GM12875 (cell line): Measurements from ENCODE around the gene MAGED2.
"Not testable (repeated sequence)": the region's sequence is repeated elsewhere in the genome, so short reads cannot be mapped to it uniquely, and the experiment has no call there.

Source experiments
- H3K4me3 ChIP-seq: one replicate; pipeline ENCODE4 v1.5.1; 2011; ENCODE audit warnings: low read depth, low read length, control low read depth
- TF ChIP-seq, protein P1 (sequence below): IDR thresholded peaks from 2 replicates; pipeline ENCODE4 v1.5.1; 2011; ENCODE audit warnings: low read depth, mild to moderate bottlenecking, control low read depth, inconsistent platforms, low read length, moderate library complexity, borderline replicate concordance; ENCODE audit not compliant: insufficient read depth

The MAGED2 gene

DNA sequence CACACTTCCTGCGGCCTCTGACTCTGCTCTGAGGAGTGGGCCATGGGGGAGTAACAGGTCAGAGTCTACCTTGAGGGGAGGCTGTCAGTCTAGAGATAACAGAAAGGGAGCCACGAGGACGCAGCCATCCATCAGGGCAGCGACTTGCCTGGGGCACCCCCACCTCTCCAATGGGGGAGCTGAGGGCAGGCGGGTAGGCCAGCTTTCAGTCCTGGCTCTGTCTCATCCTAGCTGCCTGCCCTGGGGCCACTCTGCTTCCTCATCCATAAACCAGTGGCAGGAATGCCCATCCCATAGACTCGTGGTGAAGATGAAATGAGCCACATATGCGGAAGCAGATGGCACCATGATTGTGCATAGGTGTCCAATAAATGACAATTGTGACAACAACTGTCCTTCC lies 13.2 kb downstream of the MAGED2 start:
- H3K4me3 ChIP-seq = no peak overlapping the region
- TF ChIP-seq, protein P1, sequence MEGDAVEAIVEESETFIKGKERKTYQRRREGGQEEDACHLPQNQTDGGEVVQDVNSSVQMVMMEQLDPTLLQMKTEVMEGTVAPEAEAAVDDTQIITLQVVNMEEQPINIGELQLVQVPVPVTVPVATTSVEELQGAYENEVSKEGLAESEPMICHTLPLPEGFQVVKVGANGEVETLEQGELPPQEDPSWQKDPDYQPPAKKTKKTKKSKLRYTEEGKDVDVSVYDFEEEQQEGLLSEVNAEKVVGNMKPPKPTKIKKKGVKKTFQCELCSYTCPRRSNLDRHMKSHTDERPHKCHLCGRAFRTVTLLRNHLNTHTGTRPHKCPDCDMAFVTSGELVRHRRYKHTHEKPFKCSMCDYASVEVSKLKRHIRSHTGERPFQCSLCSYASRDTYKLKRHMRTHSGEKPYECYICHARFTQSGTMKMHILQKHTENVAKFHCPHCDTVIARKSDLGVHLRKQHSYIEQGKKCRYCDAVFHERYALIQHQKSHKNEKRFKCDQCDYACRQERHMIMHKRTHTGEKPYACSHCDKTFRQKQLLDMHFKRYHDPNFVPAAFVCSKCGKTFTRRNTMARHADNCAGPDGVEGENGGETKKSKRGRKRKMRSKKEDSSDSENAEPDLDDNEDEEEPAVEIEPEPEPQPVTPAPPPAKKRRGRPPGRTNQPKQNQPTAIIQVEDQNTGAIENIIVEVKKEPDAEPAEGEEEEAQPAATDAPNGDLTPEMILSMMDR = no peak

DNA sequence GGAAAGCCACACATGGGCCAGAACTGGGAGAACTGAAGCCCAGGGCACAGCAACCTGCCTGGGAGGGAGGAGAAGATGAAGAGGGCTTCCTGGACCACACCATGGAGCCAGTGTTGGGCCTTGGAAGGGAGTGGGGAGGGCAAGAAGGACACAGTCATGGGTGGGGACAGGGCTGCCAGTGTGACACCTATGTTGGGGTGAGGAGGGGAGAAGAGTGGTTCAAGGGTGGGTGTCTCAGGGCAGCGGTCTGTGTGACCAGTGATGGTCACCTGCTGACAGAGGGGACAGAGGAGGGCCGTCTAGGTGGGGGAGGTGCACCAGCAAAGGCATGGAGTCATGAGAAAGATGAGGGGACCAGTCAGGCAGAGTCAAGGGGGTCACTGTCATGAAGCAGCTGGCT lies 13.8 kb downstream of the MAGED2 start:
- no peak overlapping the region for H3K4me3 ChIP-seq
- TF ChIP-seq, protein P1 = no peak

DNA sequence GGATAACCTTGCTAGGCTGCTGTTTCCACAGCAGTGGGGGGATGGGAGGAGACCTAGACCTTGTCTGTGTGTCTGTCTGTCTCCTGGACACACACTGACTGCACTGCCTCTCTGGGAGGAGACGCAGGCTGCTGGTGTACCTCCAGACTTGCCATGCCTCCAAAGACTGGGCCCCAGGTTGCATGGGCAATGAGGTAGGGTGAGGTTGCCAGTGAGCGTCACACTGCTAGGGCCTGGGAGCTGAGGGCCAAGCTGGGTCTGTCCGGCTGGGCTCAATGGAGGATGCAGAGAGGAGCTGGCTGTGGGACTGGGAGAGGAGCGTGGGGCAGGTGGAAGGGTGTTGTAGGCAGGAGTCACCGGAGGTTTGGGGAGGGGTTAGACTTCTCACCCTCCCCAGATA lies 16.6 kb downstream of the MAGED2 start:
- TF ChIP-seq, protein P1 = no peak
- H3K4me3 ChIP-seq = no peak overlapping the region

DNA sequence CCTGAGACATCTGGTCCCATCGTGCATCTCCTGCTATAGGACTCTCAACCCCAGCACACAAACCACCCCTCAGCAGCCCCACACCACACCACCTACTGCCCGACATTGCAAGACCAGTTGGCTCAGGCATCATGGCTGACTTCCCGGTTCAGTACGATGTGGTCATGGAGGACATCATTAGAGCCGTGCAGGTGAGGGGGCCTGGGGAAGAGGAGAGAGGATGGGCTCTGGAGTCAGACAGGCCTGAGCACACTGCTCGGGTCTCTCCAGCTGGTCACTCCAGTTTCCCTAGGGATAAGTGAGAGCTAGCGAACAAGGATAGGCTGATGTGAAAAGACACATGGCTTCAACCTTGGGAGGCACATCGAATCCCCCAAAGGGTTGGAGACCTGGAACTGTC lies 17.2 kb downstream of the MAGED2 start:
- TF ChIP-seq, protein P1 = no peak
- no peak overlapping the region for H3K4me3 ChIP-seq

DNA sequence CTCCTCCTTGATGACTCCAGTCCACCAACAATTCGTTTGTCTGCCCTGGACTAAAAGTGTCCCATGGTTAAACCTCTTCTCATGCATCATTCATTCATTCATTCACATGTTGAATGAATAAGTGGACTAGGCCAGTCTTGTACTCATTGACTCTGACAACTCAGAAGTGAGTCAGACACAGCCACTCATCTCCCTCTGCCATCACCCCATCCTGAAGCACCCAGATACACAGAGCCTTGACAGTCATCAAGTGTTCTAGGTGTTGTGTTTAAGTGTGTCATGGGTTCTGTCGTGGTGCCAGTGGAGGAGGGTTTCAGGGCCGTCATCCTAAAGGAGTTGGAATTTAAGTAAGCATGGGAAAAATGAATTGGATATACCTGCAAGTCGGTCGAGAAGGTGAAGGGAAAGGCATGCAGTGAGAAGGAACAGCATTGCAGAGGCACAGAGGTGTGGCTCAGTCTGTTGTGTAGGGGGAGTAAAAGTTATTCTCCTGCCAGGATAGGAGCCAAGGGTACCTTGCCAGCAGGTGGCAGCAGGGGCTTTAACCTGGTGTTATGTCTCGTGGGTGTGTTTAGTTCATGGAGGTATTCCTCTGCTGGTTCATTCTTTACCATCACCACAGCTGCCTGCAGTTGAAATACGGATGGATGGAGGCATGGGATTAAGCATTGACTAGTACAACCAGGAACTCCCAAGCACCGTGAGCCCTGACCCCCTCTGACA lies 18.3 kb downstream of the MAGED2 start:
- no peak overlapping the region for H3K4me3 ChIP-seq
- TF ChIP-seq, protein P1 = no peak

DNA sequence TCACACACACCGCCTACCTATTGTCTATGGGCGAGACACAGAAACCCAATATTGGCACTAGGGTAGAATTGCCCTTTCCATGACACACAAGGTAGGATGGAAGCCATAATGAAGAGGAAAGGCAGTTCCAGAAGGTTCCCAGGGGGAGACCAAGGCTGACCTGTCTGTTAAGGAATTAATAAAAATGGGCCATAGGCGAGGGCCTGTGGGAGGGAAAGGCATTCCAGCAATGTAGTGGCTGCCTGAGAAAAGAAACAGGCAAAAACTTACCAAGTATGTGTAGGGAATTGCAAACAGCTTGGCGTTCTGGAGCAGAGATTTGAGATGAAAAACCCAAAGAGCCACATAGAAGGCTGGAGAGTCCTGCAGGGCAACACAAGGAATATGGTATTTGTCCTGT lies 19.1 kb downstream of the MAGED2 start:
- no peak overlapping the region for H3K4me3 ChIP-seq
- TF ChIP-seq, protein P1 = no peak

DNA sequence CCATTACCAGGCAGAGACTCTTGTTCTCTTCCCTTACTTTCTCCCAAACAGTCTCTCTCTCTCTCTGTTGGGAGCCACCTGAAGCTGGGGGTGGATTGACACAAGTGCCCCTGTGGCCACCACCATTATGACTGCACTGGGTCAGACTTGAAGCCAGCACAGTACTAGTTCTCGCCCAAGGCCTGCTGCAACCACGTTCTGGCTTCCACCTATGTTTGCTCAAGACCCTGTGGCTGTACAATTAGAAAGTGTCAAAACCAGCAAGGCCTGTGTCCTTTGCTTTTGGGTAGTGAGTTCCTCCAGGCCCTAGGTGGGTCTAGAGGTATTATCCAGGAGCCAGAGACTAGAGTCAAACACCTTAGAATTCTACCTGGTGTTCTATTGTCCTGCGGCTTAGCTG lies 31.0 kb downstream of the MAGED2 start:
- TF ChIP-seq, protein P1 = no peak
- H3K4me3 ChIP-seq = no peak overlapping the region

DNA sequence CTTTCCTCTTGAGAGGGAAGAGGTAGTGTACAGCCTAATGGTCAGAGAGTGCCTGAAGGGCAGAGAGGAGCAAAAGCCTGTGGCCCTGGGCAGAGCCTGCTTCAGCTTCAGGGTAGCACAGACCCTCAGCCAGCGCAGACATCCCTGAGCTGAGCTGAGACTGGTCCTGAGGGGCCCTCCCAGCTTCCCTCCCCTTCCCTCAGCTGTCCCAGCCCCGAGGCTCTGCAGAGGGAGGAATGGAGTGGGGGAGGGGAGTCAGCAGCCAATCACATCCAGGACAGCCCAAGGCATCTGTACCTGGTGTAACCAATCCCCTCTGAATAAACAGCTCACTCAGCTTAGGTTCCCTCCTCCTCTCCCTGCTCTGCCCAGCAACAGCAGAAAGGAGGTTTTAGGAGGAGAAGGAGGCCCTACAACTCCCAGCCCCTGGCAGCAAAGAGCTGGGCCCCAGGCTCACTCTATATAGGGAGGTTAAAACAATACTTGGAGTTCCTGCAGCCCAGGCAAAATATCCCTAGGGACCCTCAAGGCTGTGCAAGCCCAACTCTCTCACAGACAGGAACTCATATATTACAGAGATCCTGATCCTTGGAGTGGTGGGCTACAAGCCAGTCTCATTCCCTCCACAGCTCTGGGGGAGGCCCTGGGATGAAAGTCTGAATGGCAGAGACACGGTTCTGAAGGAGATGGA lies 33.8 kb downstream of the MAGED2 start:
- not testable (repeated sequence) for H3K4me3 ChIP-seq
